Measurements from ENCODE around the gene WDR4. TPM values are rescaled to one million over a fixed set of nuclear protein-coding genes. Genes with fewer than 3 reads are reported as not detected.
"Not testable (repeated sequence)": the region's sequence is repeated elsewhere in the genome, so short reads cannot be mapped to it uniquely, and the experiment has no call there.

Gene WDR4
- total RNA-seq, 8 experiments from 2014 or later, result 5.6 to 28.9 (median 10.0) TPM

GRCh38 chr21:42839271-42840231 is 39.8 kb downstream of the WDR4 start:
- Histone ChIP-seq H3K27ac (no peak overlapping the region), H3K4me1 (replicated peaks in 1 of 2) (no peaks in the 10 kb centered on the region), H3K4me3 (no peak overlapping the region)
- peak in 2 of 8 experiments; percentile 8 to 21 for ATAC-seq (replicated peaks in 6 of 8)
- 71 to 100% (median 87%) methylated on average over 1 to 4 of the region's 29 CpGs; no CpG with 5 or more reads in 6 of the 10 experiments for WGBS, 10 experiments
- in situ Hi-C loops (cut with MboI; ENCODE audit: low pct_unique_long_range_greater_than_20kb in 2 of 9, low sequenced_read_pairs in 9 of 9, unreplicated experiment in 9 of 9), result loop anchor here in 1 of 9 experiments (25.0 kb wide), 1 partner anchor 252 kb away; no protein-coding TSS in a partner anchor

DNA sequence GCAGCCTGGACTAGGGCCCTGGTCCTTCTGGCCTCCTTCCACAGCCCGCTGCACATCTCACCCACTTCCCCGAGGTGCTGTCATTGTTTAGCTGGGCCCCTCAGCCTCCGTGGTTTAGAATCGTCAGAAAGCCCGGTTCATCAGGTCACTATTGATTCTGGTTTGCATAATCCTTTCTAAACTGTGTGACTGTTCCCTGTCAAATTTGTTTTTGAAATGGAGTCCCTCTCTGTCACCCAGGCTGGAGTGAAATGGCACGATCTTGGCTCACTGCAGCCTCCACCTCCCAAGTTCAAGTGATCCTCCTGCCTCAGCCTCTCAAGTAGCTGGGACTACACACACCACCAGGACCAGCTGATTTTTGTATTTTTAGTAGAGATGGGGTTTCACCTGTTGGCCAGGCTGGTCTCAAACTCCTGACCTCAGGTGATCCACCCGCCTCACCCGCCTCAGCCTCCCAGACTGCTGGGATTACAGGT is 41.1 kb downstream of the WDR4 start:
- H3K27ac ChIP-seq; H3K4me3 ChIP-seq; ATAC-seq (replicated peaks in 6 of 8); H3K4me1 ChIP-seq (replicated peaks in 1 of 2): not testable (repeated sequence)
- 20 to 100% (median 69%) methylated on average over 1 to 3 of the region's 8 CpGs; no CpG with 5 or more reads in 5 of the 10 experiments for WGBS, 10 experiments
- in situ Hi-C loops (cut with MboI; ENCODE audit: low pct_unique_long_range_greater_than_20kb in 2 of 9, low sequenced_read_pairs in 9 of 9, unreplicated experiment in 9 of 9), result loop anchor here in 1 of 9 experiments (25.0 kb wide), 1 partner anchor 251 kb away; no protein-coding TSS in a partner anchor

GRCh38 chr21:42837421-42838211 is 41.7 kb downstream of the WDR4 start:
- H3K4me1 ChIP-seq (replicated peaks in 1 of 2), result no peaks in the 10 kb centered on the region
- in situ Hi-C loops (cut with MboI; ENCODE audit: low pct_unique_long_range_greater_than_20kb in 2 of 9, low sequenced_read_pairs in 9 of 9, unreplicated experiment in 9 of 9), result loop anchor here in 1 of 9 experiments (25.0 kb wide), 1 partner anchor 250 kb away; no protein-coding TSS in a partner anchor
- WGBS, 10 experiments, result 100% methylated on average over 1 of the region's 42 CpGs; no CpG with 5 or more reads in 8 of the 10 experiments
- no peak overlapping the region for H3K4me3 ChIP-seq
- ATAC-seq (replicated peaks in 6 of 8), result no peak
- H3K27ac ChIP-seq, result no peak overlapping the region

DNA sequence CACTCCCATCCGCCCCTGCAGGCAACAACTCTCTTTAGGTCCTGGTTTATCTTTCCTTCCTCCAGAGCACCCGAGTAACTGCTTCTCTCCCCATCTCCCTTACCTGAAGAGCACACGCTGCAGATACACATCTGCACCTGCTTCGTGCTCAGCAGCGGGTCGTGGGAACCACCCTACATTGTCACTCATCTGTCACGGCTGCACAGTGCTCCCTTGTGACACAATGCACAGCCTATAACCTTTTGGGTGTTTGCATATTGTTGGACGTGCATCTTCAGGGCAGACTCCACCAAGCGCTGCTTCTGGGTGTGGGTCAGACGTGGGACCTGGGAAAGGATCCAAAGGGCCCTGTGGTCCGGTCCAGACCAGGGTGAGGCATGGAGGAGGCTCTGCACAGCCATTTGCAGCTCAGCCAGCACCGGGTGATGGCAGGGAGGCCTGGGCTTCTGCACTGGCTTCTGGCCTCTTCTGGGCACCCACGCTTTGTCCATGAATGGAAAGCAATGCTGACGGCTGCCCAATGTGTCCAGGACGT is 42.5 kb downstream of the WDR4 start:
- WGBS, 10 experiments, result 67 to 100% (median 89%) methylated on average over 1 to 9 of the region's 15 CpGs; no CpG with 5 or more reads in 2 of the 10 experiments
- in situ Hi-C loops (cut with MboI; ENCODE audit: low pct_unique_long_range_greater_than_20kb in 2 of 9, low sequenced_read_pairs in 9 of 9, unreplicated experiment in 9 of 9), result loop anchor here in 1 of 9 experiments (25.0 kb wide), 1 partner anchor 250 kb away; no protein-coding TSS in a partner anchor
- Histone ChIP-seq H3K4me3 (no peak overlapping the region), H3K4me1 (replicated peaks in 1 of 2) (no peaks in the 10 kb centered on the region), H3K27ac (no peak overlapping the region)
- peak in 1 of 8 experiments; percentile 8 for ATAC-seq (replicated peaks in 6 of 8)

- in situ Hi-C loops (cut with MboI; ENCODE audit: low pct_unique_long_range_greater_than_20kb in 2 of 9, low sequenced_read_pairs in 9 of 9, unreplicated experiment in 9 of 9), result loop anchor here in 1 of 9 experiments (25.0 kb wide), 1 partner anchor 249 kb away; no protein-coding TSS in a partner anchor
- 78 to 100% (median 92%) methylated on average over 1 to 3 of the region's 3 CpGs; no CpG with 5 or more reads in 2 of the 10 experiments for WGBS, 10 experiments
These were observed 43.0 kb downstream of the WDR4 start for GRCh38 chr21:42836402-42836666.

GRCh38 chr21:42835611-42836401 is 43.5 kb downstream of the WDR4 start:
- in situ Hi-C loops (cut with MboI; ENCODE audit: low pct_unique_long_range_greater_than_20kb in 2 of 9, low sequenced_read_pairs in 9 of 9, unreplicated experiment in 9 of 9), result loop anchor here in 1 of 9 experiments (25.0 kb wide), 1 partner anchor 249 kb away; no protein-coding TSS in a partner anchor
- whole genome bisulfite sequencing, 10 experiments, result 63 to 95% (median 81%) methylated on average over 3 to 11 of the region's 12 CpGs
- Histone ChIP-seq H3K27ac (no peak overlapping the region), H3K4me1 (replicated peaks in 1 of 2) (no peaks in the 10 kb centered on the region), H3K4me3 (no peak overlapping the region)
- ATAC-seq (replicated peaks in 6 of 8), result no peak

More at GRCh38 chr21:42836402-42836666, 43.0 kb downstream of the WDR4 start:
- Histone ChIP-seq H3K27ac (no peak overlapping the region), H3K4me1 (replicated peaks in 1 of 2) (no peaks in the 10 kb centered on the region), H3K4me3 (no peak overlapping the region)
- no peak for ATAC-seq (replicated peaks in 6 of 8)

- no peaks in the 10 kb centered on the region for H3K4me1 ChIP-seq (replicated peaks in 1 of 2)
- in situ Hi-C loops (cut with MboI; ENCODE audit: low pct_unique_long_range_greater_than_20kb in 2 of 9, low sequenced_read_pairs in 9 of 9, unreplicated experiment in 9 of 9), result loop anchor here in 1 of 9 experiments (25.0 kb wide), 1 partner anchor 248 kb away; no protein-coding TSS in a partner anchor
- ATAC-seq (replicated peaks in 6 of 8), result no peak
- H3K27ac ChIP-seq, result no peak overlapping the region
- 60 to 100% (median 90%) methylated on average over 1 to 5 of the region's 6 CpGs; no CpG with 5 or more reads in 2 of the 10 experiments for WGBS, 10 experiments
- no peak overlapping the region for H3K4me3 ChIP-seq
These were observed 44.1 kb downstream of the WDR4 start for GRCh38 chr21:42835211-42835610.

GRCh38 chr21:42834726-42835191 is 44.6 kb downstream of the WDR4 start:
- Histone ChIP-seq H3K4me3 (no peak overlapping the region), H3K4me1 (replicated peaks in 1 of 2) (no peaks in the 10 kb centered on the region), H3K27ac (no peak overlapping the region)
- WGBS, 10 experiments, result 90 to 100% (median 99%) methylated on average over 1 to 6 of the region's 13 CpGs; no CpG with 5 or more reads in 6 of the 10 experiments
- in situ Hi-C loops (cut with MboI; ENCODE audit: low pct_unique_long_range_greater_than_20kb in 2 of 9, low sequenced_read_pairs in 9 of 9, unreplicated experiment in 9 of 9), result loop anchor here in 1 of 9 experiments (25.0 kb wide), 1 partner anchor 247 kb away; no protein-coding TSS in a partner anchor
- ATAC-seq (replicated peaks in 6 of 8), result no peak

GRCh38 chr21:42833859-42834725 is 45.2 kb downstream of the WDR4 start:
- ATAC-seq (replicated peaks in 6 of 8), result no peak
- WGBS, 10 experiments, result 80 to 100% (median 88%) methylated on average over 1 to 16 of the region's 23 CpGs; no CpG with 5 or more reads in 2 of the 10 experiments
- Histone ChIP-seq H3K4me3 (no peak overlapping the region), H3K27ac (no peak overlapping the region), H3K4me1 (replicated peaks in 1 of 2) (no peaks in the 10 kb centered on the region)
- in situ Hi-C loops (cut with MboI; ENCODE audit: low pct_unique_long_range_greater_than_20kb in 2 of 9, low sequenced_read_pairs in 9 of 9, unreplicated experiment in 9 of 9), result loop anchor here in 1 of 9 experiments (25.0 kb wide), 1 partner anchor 247 kb away; no protein-coding TSS in a partner anchor

GRCh38 chr21:42833439-42833815 is 45.9 kb downstream of the WDR4 start:
- no peaks in the 10 kb centered on the region for H3K4me1 ChIP-seq (replicated peaks in 1 of 2)
- in situ Hi-C loops (cut with MboI; ENCODE audit: low pct_unique_long_range_greater_than_20kb in 2 of 9, low sequenced_read_pairs in 9 of 9, unreplicated experiment in 9 of 9), result loop anchor here in 1 of 9 experiments (25.0 kb wide), 1 partner anchor 246 kb away; no protein-coding TSS in a partner anchor
- H3K27ac ChIP-seq, result no peak overlapping the region
- 56 to 100% (median 77%) methylated on average over 1 to 6 of the region's 11 CpGs; no CpG with 5 or more reads in 4 of the 10 experiments for WGBS, 10 experiments
- ATAC-seq (replicated peaks in 6 of 8), result peak in 5 of 8 experiments; percentile 9 to 45 (median 18)
- H3K4me3 ChIP-seq, result no peak overlapping the region

- in situ Hi-C loops (cut with MboI; ENCODE audit: low pct_unique_long_range_greater_than_20kb in 2 of 9, low sequenced_read_pairs in 9 of 9, unreplicated experiment in 9 of 9), result loop anchor here in 1 of 9 experiments (25.0 kb wide), 1 partner anchor 245 kb away; no protein-coding TSS in a partner anchor
- H3K4me3 ChIP-seq; H3K4me1 ChIP-seq (replicated peaks in 1 of 2); ATAC-seq (replicated peaks in 6 of 8); H3K27ac ChIP-seq: not testable (repeated sequence)
- 67 to 100% (median 95%) methylated on average over 1 to 3 of the region's 4 CpGs; no CpG with 5 or more reads in 6 of the 10 experiments for WGBS, 10 experiments
These were observed 47.1 kb downstream of the WDR4 start for GRCh38 chr21:42832321-42832630.
